ENCODE results near the gene PSMD14. TPM values are rescaled to one million over a fixed set of nuclear protein-coding genes. Genes with fewer than 3 reads are reported as not detected.

PSMD14 gene
- total RNA-seq, 2 experiments from 2014 or later, result 86.7 to 93.0 TPM

- Mint-ChIP-seq H3K36me3 (ENCODE audit: low read depth) (peaks cover 55% of the 10 kb centered on the region), H3K4me3 (no peak overlapping the region), H3K9me3 (peaks cover 17% of the 10 kb centered on the region), H3K27ac (no peak overlapping the region), H3K27me3 (no peaks in the 10 kb centered on the region), H3K4me1 (ENCODE audit: low read depth) (peaks cover 11% of the 10 kb centered on the region)
- DNase-seq (no peak), ATAC-seq (no peak)
- TF ChIP-seq CTCF (IDR thresholded peaks at IDR 0.05), result no peak
- ChIA-PET CTCF (no interaction called here), POLR2A (interaction anchor here (0.7 kb wide), 1 partner anchor 61 kb away, joined by 4 read pairs; no protein-coding TSS in a partner anchor)
- intact Hi-C loops (cut with micrococcal nuclease), result no loop called here
Observed at GRCh38 chr2:161343235-161343634, 35.0 kb downstream of the PSMD14 start.

- Mint-ChIP-seq H3K27me3 (no peaks in the 10 kb centered on the region), H3K9me3 (peaks cover 15% of the 10 kb centered on the region), H3K4me1 (ENCODE audit: low read depth) (peaks cover 9% of the 10 kb centered on the region), H3K36me3 (ENCODE audit: low read depth) (peaks cover 54% of the 10 kb centered on the region), H3K27ac (no peak overlapping the region), H3K4me3 (no peak overlapping the region)
- DNase-seq (no peak), ATAC-seq (no peak)
- ChIA-PET POLR2A (no interaction called here), CTCF (no interaction called here)
- TF ChIP-seq CTCF (IDR thresholded peaks at IDR 0.05), result no peak
- intact Hi-C loops (cut with micrococcal nuclease), result no loop called here
Observed at GRCh38 chr2:161344692-161345091, 36.5 kb downstream of the PSMD14 start.

DNA sequence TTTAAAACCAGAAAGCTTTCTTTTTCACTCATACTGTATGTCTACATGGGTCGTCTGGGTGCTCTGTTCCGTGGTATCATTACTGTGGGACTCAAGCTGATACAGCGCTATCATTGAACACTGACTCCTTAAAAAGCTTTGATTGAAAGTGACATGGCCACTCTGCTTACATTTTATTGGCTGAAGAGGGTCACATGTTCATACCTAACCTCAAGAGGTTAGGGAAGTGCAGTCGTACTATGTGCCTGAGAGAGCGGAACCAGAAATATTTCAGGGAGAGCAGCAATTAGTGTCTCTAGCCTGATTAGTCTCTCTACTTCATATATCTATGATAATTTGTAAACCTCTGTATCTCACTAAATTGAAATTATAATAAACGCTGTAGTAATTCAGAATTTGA, 43.5 kb downstream of the PSMD14 start:
- no peaks in the 10 kb centered on the region for H3K27me3 Mint-ChIP-seq
- TF ChIP-seq CTCF (IDR thresholded peaks at IDR 0.05), result no peak
- ATAC-seq, result no peak
- ChIA-PET CTCF (no interaction called here), POLR2A (interaction anchor here (0.5 to 1.3 kb wide), 2 partner anchors 21 to 770 kb away, joined by 3 to 4 read pairs; no protein-coding TSS in a partner anchor)
- peaks cover 20% of the 10 kb centered on the region for H3K4me1 Mint-ChIP-seq (ENCODE audit: low read depth)
- H3K9me3 Mint-ChIP-seq, result no peaks in the 10 kb centered on the region
- peaks cover 18% of the 10 kb centered on the region for H3K36me3 Mint-ChIP-seq (ENCODE audit: low read depth)
- intact Hi-C loops (cut with micrococcal nuclease), result no loop called here
- no peak overlapping the region for H3K27ac Mint-ChIP-seq
- H3K4me3 Mint-ChIP-seq, result no peak overlapping the region
- no peak for DNase-seq

DNA sequence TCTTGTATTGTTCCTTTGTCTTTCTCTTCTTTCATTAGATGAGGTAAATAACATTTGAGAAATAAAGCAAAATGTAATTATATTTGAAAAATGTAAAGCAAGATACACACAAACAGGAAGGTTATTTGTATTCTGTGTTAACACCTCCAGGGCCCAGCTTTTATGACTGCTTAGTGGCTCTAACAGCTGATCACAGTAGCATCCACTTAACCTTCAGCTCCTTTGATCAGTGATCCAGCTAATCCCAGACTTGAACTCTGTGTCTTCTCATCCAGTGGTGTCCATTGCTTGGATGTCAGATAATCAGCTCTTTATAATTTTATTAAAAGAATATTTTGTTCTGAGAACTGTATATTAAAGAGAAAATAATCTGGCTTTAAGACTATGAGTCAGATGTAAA, 44.5 kb downstream of the PSMD14 start:
- H3K9me3 Mint-ChIP-seq, result no peaks in the 10 kb centered on the region
- CTCF ChIA-PET, result no interaction called here
- no peak overlapping the region for H3K4me3 Mint-ChIP-seq
- ATAC-seq, result no peak
- peaks cover 15% of the 10 kb centered on the region for H3K36me3 Mint-ChIP-seq (ENCODE audit: low read depth)
- no peaks in the 10 kb centered on the region for H3K27me3 Mint-ChIP-seq
- DNase-seq, result no peak
- no peak for TF ChIP-seq CTCF (IDR thresholded peaks at IDR 0.05)
- intact Hi-C loops (cut with micrococcal nuclease), result no loop called here
- POLR2A ChIA-PET, result interaction anchor here (1.3 kb wide), 1 partner anchor 20 kb away, joined by 3 read pairs; no protein-coding TSS in a partner anchor
- H3K4me1 Mint-ChIP-seq (ENCODE audit: low read depth), result peaks cover 23% of the 10 kb centered on the region
- no peak overlapping the region for H3K27ac Mint-ChIP-seq

DNA sequence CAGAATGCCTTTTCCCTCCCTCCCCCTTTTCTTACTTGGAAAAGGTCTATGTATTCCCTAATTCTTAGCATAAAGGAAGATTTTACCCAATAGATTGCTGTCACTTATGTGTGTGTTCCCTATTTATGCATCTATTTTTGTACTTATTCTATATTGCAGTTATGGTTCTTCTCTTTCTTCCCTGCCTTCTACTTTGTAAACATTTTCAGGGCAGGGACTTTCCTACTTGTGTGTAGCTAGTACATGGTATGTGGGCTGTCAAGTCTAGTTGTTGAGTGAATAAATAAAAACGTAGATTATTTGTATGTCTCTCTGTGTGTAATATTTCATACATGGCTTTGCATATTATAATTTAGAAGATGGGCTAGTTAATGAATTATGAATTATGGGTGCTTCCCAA, 45.3 kb downstream of the PSMD14 start:
- H3K9me3 Mint-ChIP-seq, result no peaks in the 10 kb centered on the region
- POLR2A ChIA-PET, result no interaction called here
- H3K36me3 Mint-ChIP-seq (ENCODE audit: low read depth), result peaks cover 16% of the 10 kb centered on the region
- no peak for TF ChIP-seq CTCF (IDR thresholded peaks at IDR 0.05)
- no peaks in the 10 kb centered on the region for H3K27me3 Mint-ChIP-seq
- no peak overlapping the region for H3K27ac Mint-ChIP-seq
- DNase-seq (no peak), ATAC-seq (no peak)
- intact Hi-C loops (cut with micrococcal nuclease), result no loop called here
- CTCF ChIA-PET, result no interaction called here
- no peak overlapping the region for H3K4me3 Mint-ChIP-seq
- H3K4me1 Mint-ChIP-seq (ENCODE audit: low read depth), result peaks cover 21% of the 10 kb centered on the region
